ENCODE results near the gene CCDC88C.

DNA sequence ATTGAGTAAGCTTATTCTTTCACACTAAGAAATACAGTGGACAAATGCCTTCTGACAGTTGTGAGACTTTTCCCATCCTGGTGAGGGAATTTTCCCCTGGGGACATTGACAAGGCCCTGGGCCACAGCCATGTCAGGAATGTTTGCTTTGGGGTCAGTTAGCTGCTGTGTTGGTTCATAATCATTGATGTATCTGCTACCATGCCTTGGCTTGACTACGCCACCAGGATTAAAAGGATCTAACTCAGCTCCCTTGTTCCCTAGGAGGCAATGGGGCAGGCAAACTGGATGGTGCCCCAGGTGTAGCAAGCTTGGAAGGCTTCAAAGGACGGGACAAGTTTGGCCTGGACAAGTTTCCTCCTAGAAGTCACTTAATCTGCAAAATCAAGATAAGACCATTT is 3.1 kb upstream of the CCDC88C start:
- TF ChIP-seq, protein P1, sequence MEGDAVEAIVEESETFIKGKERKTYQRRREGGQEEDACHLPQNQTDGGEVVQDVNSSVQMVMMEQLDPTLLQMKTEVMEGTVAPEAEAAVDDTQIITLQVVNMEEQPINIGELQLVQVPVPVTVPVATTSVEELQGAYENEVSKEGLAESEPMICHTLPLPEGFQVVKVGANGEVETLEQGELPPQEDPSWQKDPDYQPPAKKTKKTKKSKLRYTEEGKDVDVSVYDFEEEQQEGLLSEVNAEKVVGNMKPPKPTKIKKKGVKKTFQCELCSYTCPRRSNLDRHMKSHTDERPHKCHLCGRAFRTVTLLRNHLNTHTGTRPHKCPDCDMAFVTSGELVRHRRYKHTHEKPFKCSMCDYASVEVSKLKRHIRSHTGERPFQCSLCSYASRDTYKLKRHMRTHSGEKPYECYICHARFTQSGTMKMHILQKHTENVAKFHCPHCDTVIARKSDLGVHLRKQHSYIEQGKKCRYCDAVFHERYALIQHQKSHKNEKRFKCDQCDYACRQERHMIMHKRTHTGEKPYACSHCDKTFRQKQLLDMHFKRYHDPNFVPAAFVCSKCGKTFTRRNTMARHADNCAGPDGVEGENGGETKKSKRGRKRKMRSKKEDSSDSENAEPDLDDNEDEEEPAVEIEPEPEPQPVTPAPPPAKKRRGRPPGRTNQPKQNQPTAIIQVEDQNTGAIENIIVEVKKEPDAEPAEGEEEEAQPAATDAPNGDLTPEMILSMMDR (conservative IDR thresholded peaks at IDR 0.05; ENCODE audit: low read length) = no peak
- TF ChIP-seq EZH2phosphoT487 (IDR thresholded peaks at IDR 0.05; ENCODE audit: borderline replicate concordance, low read depth, low read length) = no peak

All from OCI-LY7 (cell line).